GM18909 (cell line): Measurements from ENCODE around the gene SPOP.
"Not testable (repeated sequence)": the region's sequence is repeated elsewhere in the genome, so short reads cannot be mapped to it uniquely, and the experiment has no call there.

Source experiments
- ATAC-seq: cut with Tn5 transposase; IDR thresholded peaks from one replicate; pipeline ENCODE4 v1.9.1; 2021; ENCODE audit warnings: mild to moderate bottlenecking; ENCODE audit not compliant: unreplicated experiment, poor library complexity

The SPOP gene

DNA sequence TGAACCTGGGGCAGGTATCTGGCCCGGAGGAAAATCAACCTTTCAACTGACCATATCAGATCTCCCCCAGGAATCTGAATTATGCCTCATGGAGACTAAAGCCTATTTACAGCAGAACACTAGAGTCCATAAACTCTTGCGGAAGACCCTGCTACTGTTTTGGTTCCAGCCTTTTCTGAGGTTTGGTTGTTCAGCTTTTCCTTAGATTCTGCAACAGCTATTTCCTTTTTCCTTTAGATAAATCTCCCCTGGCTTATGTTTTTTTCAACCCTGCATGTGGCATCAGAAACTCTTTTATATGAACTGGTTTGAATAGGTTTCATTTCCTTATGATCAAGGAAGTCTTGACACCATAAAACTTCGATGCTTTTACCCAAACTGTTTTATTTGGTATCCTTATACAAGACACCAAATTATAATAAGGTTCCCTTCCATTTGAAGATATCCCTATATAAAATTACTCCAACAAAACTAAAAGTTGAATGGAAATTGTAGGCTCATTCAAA lies 13.1 kb downstream of the SPOP start:
- ATAC-seq, result no peak

DNA sequence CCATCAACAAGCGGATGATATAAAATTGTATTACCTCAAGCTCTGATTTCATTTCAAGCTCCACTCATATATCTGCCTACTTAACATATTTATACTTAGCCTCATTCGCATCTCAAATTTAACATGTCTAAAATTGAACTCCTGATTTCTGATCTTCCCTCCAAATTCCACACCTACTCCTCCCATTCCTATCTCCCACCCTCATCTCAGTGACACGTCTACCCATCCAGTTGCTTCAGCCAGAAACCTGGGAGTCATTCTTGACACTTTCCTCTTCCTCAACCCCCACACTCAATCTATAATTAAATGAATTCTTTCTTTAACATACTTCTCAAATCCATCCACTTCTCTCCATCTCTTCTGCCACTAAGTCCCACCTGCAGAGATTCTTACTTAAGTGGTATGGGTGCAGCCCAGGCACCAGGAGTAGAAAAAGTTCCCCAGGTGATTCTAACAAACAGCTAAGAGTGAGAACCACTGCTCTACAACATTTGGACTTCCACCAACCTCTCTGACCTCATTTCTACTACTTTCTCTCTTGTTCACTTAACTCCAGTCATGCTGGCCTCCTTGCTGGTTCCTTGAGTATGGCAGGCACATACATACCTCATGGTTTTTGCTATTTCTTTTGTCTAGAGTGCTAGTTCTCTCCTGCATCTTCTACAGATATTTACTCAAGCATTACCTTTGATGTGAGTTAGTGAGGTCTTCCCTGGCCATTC lies 18.1 kb downstream of the SPOP start:
- ATAC-seq, result no peak

- no peak for ATAC-seq
These were observed 21.6 kb downstream of the SPOP start for GRCh38 chr17:49656247-49656646.

DNA sequence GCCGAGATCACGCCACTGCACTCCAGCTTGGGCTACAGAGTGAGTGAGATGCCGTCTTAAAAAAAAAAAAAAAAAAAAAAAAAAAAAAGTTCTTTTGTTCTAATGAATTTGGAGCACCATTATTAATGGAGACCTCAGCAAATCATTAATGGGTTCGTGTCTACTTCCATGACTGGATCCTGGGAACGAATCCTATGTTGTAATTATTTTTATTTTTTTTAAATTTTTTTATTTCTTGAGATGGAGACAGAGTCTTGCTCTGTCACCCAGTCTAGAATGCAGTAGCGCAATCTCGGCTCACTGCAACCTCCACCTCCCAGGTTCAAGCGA lies 30.7 kb downstream of the SPOP start:
- no peak for ATAC-seq

- ATAC-seq, result no peak
These were observed 31.3 kb downstream of the SPOP start for GRCh38 chr17:49646391-49647255.

DNA sequence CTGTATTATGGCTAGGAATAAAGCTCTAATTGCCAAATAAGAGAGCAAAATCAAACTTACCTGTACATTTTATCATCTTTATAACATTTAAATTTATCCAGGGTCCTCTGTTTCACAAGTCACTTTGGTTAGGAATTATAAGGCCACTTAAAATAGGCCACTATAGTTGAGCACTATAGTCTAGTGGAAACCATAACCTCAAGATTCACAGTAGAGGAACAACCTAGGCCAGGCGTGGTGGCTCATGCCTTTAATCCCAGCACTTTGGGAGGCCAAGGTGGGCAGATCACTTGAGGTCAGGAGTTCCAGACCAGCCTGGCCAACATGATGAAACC lies 31.9 kb downstream of the SPOP start:
- ATAC-seq, result not testable (repeated sequence)

DNA sequence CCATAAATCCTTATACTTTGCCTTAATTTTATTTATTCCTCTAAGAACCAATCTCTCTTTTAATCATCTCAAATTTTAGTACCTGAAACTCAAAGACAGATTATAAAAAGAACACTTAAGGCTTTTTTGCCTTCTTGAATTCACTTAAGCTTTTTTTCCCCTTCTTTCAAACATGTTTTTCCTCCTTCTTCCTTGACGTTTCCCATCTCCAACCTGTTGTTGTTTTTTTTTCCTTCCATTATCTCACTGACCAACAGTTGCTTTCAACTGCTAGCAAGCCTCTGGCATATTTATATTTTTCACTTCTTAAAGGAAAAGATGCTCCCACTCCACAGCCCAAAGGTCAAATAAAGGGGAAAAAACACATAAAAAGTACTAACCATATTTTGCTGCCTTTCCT lies 32.2 kb downstream of the SPOP start:
- ATAC-seq, result no peak

DNA sequence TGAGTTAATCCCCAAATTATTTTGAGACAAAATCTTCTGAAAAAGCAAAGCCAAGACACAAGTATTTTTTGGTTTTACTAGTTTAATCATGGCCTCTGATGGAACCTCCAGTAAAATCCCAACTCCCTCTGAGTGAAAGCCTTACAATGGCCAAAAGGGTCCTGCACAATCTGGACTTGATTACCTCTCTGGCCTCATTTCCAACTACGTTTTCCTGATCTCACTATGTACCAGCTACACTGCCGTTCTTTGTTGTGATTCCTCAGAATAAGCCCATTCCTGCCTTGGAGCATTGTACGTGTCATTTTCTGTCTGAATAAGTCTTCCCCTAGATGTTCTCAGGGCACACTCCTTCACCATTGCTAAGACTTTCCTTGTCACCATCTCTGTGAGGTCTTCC lies 37.3 kb downstream of the SPOP start:
- no peak for ATAC-seq

- no peak for ATAC-seq
These were observed 39.1 kb downstream of the SPOP start for GRCh38 chr17:49638818-49639217.

- no peak for ATAC-seq
These were observed 40.2 kb downstream of the SPOP start for GRCh38 chr17:49637739-49638138.

DNA sequence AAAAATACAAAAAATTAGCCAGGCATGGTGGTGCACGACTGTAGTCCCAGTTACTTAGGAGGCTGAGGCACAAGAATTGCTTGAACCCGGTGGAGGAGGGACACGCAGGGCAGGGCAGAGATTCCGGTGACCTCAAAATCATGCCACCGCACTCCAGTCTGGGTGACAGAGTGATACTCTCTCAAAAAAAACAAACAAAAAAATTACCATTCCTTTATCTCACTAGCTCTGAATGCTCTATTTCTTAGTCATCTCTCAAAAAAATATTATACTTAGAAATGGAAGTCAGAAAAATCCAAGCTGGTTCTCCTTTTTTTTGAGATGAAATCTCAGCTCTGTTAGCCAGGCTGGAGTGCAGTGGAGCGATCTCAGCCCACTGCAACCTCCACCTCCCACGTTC lies 40.8 kb downstream of the SPOP start:
- no peak for ATAC-seq

DNA sequence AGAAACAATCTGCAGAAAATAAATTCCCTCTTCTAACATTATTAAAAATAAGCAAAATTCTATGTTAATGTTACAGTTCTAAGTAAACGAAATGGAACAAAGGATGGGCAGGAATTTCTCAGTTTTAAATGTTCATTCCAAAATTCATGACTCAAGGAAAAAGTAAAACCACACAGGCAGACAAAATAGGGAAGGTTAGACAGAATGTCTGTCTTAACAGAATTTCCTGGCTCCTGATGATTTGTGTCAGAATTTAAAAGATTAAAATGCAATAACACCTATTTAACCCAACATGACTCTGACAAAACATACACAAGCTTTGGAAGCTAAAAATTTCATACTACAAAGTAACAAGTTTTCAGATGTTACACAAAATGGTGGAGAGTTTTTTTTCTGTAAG lies 42.8 kb downstream of the SPOP start:
- ATAC-seq, result no peak

- ATAC-seq, result no peak
These were observed 43.4 kb downstream of the SPOP start for GRCh38 chr17:49634485-49634860.

GRCh38 chr17:49633762-49634484 lies 44.0 kb downstream of the SPOP start:
- ATAC-seq, result no peak

DNA sequence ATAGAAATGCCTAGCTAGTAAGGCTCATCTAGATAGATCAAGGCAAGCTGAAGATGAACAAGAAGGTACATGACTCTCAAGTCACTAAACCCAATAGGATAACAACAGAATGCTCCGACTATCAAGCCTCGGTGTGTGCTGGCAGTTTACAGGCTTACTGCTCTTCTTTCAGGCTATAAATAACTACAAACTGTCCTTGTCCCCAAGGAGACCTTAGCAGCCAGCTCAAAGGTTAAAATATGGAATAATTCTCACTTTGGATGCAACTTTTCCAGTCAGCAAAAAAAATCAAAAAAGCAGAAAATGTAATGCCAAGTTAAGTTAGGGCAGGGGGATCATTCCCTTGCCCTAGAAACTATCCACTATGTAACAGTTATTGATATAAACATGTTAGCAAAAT lies 44.6 kb downstream of the SPOP start:
- ATAC-seq, result no peak

- no peak for ATAC-seq
These were observed 45.7 kb downstream of the SPOP start for GRCh38 chr17:49632201-49632600.

GRCh38 chr17:49631496-49631895 lies 46.4 kb downstream of the SPOP start:
- ATAC-seq, result no peak

DNA sequence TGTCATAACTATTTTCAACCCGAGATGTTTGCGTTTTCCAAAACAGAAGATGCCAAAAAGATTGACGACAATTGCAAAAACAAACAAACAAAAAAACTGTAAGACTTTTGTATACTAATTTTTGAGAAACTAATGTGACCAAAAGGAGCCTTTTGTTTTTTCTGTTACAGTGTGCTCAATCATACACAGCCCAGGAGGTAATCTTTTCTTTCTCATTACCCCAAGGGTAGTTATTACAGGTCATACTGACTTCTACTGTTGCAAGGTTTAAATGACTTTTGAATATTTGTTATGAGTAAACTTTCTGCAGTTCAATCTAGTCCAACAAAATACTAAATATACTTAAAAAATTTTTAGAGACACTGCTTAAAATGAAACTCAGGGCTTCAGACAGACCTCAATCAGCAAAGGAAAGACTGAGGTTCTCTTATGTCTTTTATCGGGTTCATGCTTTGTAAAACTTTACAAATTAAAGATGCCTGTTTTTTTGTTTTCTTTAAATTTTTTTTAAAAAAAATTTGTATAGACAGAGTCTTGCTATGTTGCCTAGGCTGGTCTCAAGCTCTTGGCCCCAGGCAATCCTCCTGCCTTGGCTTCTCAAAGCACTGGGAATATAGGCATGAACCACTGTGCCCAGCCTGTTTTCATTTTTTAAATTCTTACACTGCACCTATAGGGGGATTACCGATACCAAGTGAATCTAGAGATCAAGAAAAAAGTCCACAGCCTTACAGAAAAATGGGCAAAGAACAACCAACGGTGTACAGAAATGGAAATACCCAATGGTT lies 47.6 kb downstream of the SPOP start:
- ATAC-seq, result no peak

GRCh38 chr17:49629447-49629846 lies 48.5 kb downstream of the SPOP start:
- no peak for ATAC-seq

DNA sequence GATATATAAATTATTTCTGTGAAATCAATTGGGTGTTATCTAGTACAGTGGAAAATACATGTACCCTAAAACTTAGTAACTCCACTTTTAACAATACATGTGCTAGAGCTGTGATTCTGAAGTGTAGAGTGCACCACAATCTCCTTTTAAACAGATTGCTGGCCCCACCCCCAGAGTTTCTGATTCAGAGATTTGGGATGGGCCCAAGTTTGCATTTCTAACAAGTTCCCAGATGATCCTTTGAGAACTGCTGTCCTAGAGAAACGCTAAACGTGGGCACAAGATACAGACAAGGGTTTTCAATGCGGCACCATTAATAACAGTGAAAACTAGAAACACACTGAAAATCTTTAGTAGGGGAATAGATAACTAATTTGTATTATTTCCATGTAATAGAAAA lies 53.0 kb downstream of the SPOP start:
- ATAC-seq, result no peak
